ENCODE measurements around the gene TXNDC2.
A peak's percentile ranks its signal among the peaks of the same experiment; 100 is the strongest.
"Not testable (repeated sequence)": the region's sequence is repeated elsewhere in the genome, so short reads cannot be mapped to it uniquely, and the experiment has no call there.

The TXNDC2 gene

DNA sequence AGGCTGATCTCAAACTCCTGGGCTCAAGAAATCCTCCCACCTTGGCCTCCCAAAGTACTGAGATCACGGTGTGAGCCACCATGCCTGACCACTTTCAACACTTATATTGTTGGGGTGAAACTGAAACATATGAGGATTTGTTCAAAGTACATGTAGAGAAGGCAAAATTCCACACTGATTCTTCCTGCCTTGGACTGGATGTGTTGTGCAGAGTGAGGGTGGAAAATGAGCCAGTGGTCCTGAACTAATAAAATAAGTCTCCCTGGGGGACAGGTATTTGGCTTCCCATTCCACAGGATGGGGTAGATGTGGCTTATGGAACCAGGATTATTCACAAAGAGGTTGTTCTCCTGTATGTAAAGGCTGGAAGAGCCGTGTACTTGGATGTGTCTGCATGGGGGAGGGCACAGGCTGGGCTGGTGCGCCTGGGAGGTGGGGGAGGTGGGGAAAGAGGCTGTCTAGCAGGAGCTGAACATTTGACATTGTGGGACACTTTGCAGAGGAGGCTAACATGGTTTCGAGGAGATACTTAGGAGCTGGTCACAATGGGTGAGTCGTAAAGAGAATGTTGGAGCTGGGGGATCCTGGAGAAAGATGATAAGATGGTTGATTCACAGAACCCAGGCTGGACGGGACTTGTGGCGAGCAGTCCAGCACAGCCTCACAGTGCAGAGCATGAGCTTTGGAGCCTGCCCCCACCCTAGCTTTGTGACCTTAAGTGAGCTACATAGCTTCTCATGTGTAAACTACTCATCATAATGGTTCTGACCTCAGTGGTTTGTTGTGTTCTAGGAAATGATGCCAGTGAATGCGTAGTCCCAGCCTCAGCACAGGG is at the start of gene TXNDC2:
TSS of gene TXNDC2 (plus strand) at position 804 of the 835 bp plus-strand sequence. CDS start 708 bp downstream, outside the sequence.
- no peak for DNase-seq

DNA sequence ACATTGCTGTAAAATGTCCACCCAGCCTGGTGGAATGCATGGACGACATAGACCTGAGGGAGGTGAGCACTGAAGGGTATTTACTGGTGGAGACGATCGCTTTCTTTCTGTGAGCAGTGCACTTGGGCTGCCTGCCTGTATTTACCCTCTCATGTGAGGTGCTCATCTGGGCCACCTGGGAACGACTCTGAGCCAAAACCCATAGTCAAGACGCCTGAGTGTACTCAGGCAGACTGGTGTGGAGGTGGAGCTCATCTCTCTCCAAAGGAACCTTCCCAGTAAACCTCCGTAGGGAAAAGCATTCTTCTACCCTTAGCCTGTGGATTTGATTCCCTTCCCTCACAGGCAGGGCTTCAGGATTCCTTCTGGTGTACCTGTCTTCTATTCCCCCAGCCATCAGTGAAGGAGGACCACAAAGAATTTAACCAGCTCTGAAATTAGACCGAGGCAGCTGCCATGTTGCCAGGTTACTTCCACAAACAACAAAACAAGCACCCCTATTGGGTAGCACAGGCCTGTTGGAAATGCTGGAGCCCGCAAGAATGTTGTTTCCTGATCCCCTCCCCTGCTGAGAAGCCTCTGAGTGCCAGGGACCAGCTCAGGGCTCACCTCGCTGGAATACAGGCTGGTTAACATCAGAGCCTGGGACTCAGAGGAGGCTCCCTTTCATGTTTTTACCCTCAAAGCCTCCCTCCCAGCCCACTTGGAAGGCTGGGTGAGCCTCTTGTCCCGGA is 47.5 kb upstream of the TXNDC2 start:
- no peak for DNase-seq

DNA sequence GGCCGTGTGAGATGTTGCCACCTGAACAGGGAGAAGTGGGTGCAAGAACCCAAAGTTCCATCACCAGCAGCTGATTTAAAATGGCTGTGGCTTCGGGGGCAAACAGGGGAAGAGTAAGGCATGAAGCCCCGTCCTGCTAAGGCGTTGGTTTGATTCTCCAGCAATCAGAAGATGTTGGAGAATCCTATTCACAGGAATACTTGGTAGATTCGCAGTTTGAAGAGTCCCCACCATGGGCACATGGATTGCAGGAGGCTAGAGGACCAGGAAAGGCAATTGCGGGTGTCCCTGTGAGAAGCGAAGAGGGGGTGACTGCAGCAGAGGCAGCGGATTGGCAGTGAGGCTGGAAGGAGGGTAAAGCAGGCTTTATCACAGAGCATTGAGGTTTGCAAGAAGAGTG is 46.6 kb upstream of the TXNDC2 start:
- no peak for DNase-seq

GRCh38 chr18:9839853-9840252 is 45.9 kb upstream of the TXNDC2 start:
- no peak for DNase-seq

GRCh38 chr18:9841752-9842151 is 44.0 kb upstream of the TXNDC2 start:
- no peak for DNase-seq

DNA sequence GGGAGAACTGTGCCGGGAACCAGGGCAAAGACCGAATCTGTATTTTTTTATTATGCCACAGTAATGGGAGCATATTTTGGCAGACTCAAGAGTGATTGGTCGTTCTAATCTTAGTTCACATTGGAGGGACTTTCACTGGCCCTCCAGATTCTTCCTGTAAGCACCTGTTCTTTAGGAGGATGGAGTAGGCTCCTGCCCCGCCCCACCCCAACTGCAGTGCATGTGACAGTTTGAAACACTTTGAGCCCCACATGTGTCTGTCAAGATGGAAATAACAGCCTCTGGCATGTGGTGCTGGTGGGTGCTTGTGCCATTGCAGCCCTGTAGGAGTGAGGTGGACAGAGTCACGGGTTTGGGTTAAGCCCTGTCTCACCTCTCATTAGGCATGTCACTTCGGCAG is 43.3 kb upstream of the TXNDC2 start:
- no peak for DNase-seq

DNA sequence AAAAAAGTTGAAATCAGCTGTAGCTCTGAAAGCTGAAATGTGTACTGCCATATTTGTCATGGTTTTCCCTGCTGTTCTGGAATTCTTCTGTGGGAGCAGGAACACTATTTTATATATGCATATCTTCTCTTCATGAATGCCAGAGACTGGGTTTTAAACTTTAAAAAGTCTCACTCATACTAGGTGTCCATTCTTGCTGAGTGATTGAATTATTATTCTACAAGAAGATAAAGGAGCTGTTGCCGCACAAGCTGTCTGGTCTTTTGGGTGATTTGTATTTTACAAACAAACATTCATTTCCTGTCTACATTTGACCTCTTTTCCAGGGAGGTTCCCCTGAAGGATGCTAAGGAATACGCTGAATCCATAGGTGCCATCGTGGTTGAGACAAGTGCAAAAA is 40.5 kb upstream of the TXNDC2 start:
- no peak for DNase-seq

- no peak for DNase-seq
Observed at GRCh38 chr18:9846162-9846925, 39.4 kb upstream of the TXNDC2 start.

DNA sequence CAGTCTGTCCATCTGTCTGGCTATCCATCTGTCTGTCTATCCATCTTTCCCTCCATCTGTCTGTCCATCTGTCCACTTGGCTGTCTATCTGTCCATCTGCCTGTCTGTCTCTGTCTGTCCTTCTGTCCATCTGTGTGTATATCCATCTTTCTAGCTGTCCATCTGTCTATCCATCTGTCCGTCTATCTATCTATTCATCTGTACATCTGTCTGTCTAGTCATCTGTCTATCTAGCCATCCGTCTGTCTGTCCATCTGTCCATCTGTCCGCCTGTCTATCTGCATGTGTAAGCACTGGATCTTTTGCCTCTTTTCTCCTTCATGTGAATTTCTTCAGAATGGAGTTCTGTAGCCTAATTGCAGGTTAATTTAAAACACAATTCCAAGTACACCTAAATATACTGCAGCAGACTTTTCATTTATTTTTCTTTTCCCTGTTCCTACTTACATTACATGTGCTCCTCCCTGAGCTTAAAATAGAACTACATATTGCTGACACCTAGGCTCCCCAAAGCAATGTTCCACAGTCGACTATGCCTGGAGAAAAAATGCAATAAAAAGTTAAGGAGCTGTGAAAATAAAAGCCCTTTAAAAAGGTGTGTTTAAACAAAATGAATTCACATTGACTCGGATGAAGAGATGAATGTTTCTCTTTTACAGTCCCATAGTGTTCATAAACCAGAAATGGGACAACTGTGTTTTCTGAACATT is 37.4 kb upstream of the TXNDC2 start:
- no peak for DNase-seq

- peak in 3 of 56 donors; percentile 13 to 41 (median 15) for DNase-seq
Observed at GRCh38 chr18:9849407-9850283, 36.1 kb upstream of the TXNDC2 start.

DNA sequence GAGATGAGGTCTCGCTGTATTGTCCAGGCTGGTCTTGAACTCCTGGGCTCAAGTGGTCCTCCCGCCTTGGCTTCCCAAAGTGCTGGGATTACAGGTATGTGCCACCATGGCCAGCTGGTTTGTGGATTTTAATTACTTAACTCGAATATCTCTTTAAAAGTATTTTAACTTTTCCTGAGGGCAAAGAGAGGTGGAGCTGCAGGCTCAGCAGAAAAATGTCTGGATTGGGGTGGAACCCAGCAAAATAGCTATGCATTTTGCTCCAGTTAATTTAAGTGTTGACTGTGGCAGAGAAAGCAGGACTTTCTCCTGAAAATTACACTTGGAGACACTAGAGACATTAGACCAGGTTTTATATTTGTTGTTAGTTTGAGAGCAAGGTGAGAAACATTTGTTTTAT is 35.5 kb upstream of the TXNDC2 start:
- no peak for DNase-seq

- DNase-seq: no peak
Observed at GRCh38 chr18:9851511-9851910, 34.3 kb upstream of the TXNDC2 start.

- no peak for DNase-seq
Observed at GRCh38 chr18:9852266-9853081, 33.3 kb upstream of the TXNDC2 start.

DNA sequence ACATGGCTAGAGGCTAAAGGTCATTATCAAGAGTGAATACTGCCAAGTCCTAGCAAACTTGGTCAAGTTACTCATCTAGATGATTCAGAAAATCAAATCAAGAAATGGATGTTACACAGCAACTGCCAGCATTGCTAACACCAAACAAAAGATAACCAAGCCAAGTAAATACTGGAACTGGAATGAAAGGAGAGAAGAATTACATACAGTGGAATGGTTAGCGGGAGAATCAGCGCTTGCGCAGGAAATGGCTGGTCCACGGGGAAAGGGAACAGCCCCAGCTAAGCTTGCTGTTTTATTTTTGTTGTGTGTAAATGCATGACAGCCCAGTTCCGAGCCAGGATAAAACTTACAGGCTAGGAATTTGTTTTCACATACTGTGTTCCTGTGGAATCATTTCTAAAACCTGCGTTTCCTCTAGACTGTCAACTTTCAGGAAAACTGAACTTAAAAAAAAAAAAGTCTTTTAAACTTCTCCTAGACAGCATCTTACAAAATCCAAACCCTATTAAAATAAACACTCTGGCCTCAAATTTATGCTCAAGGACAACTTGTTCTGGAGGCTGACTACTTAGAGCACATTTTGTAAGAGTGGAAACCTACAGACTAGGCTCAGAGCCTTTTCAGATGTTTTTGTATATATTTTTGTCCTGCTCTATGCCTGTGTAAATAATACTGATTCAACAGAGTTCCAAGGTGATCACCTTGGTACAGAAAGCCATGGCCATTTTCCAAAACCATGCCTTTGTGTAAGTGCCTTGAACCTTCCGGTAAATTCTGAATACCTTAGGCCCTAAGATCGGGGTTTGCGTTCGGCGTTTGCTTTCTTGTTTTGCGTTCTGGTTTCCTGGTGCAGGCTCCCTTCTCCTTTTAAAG is 30.7 kb upstream of the TXNDC2 start:
- no peak for DNase-seq

DNA sequence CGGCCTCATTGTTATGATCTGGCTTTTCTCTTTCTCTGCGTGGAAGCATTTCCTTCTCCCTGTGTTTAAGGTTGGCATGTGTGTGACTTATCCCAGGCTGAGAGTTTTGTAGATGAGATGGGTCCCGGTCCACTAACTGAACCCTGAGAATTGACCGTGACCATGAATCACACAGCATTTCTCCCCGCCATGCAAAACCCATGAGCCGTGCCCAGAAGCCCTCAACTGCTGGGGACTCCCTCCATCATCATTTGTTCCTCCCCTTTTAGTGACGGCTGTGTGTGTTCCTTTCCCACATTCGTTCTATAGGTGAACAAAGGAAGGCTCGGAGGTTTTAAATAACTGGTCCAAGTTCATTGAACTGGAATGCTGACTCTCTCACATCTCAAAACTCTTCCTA is 30.1 kb upstream of the TXNDC2 start:
- DNase-seq: no peak

- DNase-seq: no peak
Observed at GRCh38 chr18:9856092-9856491, 29.7 kb upstream of the TXNDC2 start.

DNA sequence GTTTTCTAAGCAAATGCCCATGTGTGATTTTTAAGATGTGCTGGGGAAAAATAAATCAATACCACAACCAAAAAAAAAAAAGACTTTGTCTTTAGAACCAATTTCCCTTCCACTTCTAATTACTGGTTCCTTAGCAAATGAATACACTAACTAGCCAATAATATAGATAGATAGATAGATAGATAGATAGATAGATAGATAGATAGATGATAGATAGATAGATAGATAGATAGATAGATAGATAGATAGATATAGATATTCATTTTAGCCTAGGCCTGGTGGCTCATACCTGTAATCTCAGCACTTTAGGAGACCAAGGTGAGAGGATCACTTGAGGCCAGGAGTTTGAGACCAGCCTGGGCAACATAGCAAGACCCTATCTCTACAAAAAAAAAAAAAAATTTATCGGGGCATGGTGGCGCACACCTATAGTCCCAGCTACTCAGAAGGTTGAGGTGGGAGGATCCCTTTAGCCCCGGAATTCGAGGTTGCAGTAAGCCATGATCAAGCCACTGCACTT is 28.2 kb upstream of the TXNDC2 start:
- DNase-seq: not testable (repeated sequence)

DNA sequence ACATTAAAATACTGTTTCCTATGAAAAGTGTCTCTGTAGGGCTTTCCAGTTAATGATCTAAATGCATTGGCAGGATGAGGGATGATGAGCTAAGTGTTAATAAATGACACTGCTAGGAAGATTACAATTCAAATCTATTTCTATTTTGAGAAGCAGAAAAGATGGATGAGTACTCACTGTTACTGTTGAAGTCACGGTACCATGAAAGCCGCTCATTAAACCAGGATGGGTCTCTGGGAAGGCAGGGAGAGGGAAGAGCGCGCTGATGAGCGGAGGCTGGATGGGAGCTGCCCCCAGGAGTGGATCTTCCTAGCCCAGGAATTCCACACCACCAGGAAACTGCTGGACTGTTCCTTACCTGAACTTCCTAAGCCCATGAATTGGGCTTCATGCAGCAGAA is 27.1 kb upstream of the TXNDC2 start:
- no peak for DNase-seq

Measured in amygdala (tissue), 56 donors.